Thyroid gland (tissue), 4 donors: ENCODE results near the gene ZNF57.

Experiments used
- CTCF ChIP-seq, 6 experiments: fragments of 200-600 bp in 3 of 6; fragments of 450-650 bp in 3 of 6; sonication (generic) in 3 of 6; IDR thresholded peaks; one replicate each; pipeline ENCODE4 v1.5.1; 2016 to 2019; ENCODE audit warnings: antibody characterized with exemption in 6 of 6, mild to moderate bottlenecking in 2 of 6, inconsistent platforms in 1 of 6, moderate library complexity in 1 of 6
- POLR2A ChIP-seq, 2 donors: fragments of 450-650 bp; IDR thresholded peaks; one replicate each; pipeline ENCODE4 v1.6.1; 2017; ENCODE audit warnings: antibody characterized with exemption in 2 of 2, mild to moderate bottlenecking in 2 of 2, moderate library complexity in 1 of 2

- TF ChIP-seq CTCF (IDR thresholded peaks at IDR 0.05) = no peak
- TF ChIP-seq POLR2A (IDR thresholded peaks at IDR 0.05) = no peak
These were observed 22.8 kb downstream of the ZNF57 start for GRCh38 chr19:2923510-2923909.
